Panc1 (cell line): ENCODE results near the gene GDPD5.

Experiments
- SIN3A ChIP-seq: IDR thresholded peaks from 2 replicates; pipeline ENCODE4 v1.6.1; 2012; ENCODE audit warnings: low read depth, mild to moderate bottlenecking, low read length, moderate library complexity, borderline replicate concordance; ENCODE audit not compliant: insufficient read depth
- TF ChIP-seq, protein P1 (sequence below): fragments of 450-650 bp; IDR thresholded peaks from 2 replicates; pipeline ENCODE4 v1.5.1; 2017; ENCODE audit warnings: mild to moderate bottlenecking
- TF ChIP-seq, protein P2 (sequence below), 2 experiments: IDR thresholded peaks; 2 replicates each; pipeline ENCODE4 v1.6.1; 2011 to 2012; ENCODE audit warnings: low read depth in 2 of 2, control low read depth in 1 of 2, low read length in 1 of 2, mild to moderate bottlenecking in 1 of 2, moderate library complexity in 1 of 2; ENCODE audit not compliant: insufficient read depth in 1 of 2

GRCh38 chr11:75421902-75422247 lies 103.9 kb downstream of the GDPD5 start:
- TF ChIP-seq, protein P1, sequence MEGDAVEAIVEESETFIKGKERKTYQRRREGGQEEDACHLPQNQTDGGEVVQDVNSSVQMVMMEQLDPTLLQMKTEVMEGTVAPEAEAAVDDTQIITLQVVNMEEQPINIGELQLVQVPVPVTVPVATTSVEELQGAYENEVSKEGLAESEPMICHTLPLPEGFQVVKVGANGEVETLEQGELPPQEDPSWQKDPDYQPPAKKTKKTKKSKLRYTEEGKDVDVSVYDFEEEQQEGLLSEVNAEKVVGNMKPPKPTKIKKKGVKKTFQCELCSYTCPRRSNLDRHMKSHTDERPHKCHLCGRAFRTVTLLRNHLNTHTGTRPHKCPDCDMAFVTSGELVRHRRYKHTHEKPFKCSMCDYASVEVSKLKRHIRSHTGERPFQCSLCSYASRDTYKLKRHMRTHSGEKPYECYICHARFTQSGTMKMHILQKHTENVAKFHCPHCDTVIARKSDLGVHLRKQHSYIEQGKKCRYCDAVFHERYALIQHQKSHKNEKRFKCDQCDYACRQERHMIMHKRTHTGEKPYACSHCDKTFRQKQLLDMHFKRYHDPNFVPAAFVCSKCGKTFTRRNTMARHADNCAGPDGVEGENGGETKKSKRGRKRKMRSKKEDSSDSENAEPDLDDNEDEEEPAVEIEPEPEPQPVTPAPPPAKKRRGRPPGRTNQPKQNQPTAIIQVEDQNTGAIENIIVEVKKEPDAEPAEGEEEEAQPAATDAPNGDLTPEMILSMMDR: no peak
- no peak for TF ChIP-seq SIN3A
- TF ChIP-seq, protein P2, sequence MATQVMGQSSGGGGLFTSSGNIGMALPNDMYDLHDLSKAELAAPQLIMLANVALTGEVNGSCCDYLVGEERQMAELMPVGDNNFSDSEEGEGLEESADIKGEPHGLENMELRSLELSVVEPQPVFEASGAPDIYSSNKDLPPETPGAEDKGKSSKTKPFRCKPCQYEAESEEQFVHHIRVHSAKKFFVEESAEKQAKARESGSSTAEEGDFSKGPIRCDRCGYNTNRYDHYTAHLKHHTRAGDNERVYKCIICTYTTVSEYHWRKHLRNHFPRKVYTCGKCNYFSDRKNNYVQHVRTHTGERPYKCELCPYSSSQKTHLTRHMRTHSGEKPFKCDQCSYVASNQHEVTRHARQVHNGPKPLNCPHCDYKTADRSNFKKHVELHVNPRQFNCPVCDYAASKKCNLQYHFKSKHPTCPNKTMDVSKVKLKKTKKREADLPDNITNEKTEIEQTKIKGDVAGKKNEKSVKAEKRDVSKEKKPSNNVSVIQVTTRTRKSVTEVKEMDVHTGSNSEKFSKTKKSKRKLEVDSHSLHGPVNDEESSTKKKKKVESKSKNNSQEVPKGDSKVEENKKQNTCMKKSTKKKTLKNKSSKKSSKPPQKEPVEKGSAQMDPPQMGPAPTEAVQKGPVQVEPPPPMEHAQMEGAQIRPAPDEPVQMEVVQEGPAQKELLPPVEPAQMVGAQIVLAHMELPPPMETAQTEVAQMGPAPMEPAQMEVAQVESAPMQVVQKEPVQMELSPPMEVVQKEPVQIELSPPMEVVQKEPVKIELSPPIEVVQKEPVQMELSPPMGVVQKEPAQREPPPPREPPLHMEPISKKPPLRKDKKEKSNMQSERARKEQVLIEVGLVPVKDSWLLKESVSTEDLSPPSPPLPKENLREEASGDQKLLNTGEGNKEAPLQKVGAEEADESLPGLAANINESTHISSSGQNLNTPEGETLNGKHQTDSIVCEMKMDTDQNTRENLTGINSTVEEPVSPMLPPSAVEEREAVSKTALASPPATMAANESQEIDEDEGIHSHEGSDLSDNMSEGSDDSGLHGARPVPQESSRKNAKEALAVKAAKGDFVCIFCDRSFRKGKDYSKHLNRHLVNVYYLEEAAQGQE (IDR thresholded peaks at IDR 0.05; ENCODE audit: insufficient read depth in 1 of 2, low read depth in 2 of 2, low read length in 1 of 2): no peak
